Measurements from ENCODE around the gene PTPRM. TPM values are rescaled to one million over a fixed set of nuclear protein-coding genes. Genes with fewer than 3 reads are reported as not detected.

The PTPRM gene
- total and polyA plus RNA-seq, 4 donors: 9.2 to 23.0 (median 12.7) TPM

DNA sequence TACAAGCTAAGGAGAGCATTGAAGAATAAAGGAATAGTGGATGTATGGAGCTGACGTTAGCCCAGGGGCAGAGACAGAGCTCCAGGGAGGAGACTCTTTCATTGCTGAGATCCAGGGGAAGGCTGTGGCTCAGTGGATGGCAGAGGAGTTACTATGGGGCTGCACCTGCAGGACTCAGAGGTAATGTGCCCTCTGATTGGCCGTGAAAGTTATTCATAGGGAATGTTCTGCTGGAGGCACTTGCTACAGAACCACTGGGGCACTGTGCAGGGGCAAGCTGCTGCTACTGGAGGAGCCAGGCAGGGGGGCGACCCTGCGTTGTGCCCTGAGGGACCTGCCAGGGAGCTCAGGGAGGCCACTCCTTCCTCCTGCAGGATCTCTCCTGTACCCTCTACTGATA, 199.2 kb downstream of the PTPRM start:
- no peak overlapping the region for H3K27ac ChIP-seq (ENCODE audit: low read depth in 1 of 2, low read length in 2 of 2)

DNA sequence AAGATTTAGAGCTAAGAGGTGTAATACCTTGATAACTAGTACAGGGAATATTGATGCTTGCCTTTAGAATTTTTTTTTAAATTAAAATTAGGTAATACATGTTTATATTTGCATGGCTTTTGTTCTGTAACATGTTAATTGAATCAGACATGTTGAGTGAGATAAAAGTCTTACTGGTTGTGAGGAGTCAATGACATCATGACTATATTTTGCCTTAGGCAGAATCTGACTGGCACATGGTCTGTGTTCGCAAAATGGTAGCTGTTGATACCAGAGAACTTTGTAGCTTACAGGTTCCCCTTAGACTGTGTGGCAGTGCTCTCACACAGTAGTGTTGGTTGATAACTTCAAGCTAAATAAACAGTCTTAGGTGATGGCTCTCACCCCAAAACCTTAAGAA, 199.7 kb downstream of the PTPRM start:
- TF ChIP-seq GABPA (IDR thresholded peaks at IDR 0.05 in 1 of 2, conservative IDR thresholded peaks at IDR 0.05 in 1 of 2) (no peak), EGR1 (IDR thresholded peaks at IDR 0.05; ENCODE audit: low read depth in 2 of 2) (no peak), TAF1 (conservative IDR thresholded peaks at IDR 0.05) (no peak), HNF4G (IDR thresholded peaks at IDR 0.05) (no peak), HNF4A (conservative IDR thresholded peaks at IDR 0.05) (no peak), JUND (IDR thresholded peaks at IDR 0.05) (no peak), NR2F2 (IDR thresholded peaks at IDR 0.05) (no peak), FOXA1 (IDR thresholded peaks at IDR 0.05) (no peak), SP1 (IDR thresholded peaks at IDR 0.05) (no peak), RXRA (IDR thresholded peaks at IDR 0.05) (no peak), YY1 (IDR thresholded peaks at IDR 0.05) (no peak)
- TF ChIP-seq, protein P1, sequence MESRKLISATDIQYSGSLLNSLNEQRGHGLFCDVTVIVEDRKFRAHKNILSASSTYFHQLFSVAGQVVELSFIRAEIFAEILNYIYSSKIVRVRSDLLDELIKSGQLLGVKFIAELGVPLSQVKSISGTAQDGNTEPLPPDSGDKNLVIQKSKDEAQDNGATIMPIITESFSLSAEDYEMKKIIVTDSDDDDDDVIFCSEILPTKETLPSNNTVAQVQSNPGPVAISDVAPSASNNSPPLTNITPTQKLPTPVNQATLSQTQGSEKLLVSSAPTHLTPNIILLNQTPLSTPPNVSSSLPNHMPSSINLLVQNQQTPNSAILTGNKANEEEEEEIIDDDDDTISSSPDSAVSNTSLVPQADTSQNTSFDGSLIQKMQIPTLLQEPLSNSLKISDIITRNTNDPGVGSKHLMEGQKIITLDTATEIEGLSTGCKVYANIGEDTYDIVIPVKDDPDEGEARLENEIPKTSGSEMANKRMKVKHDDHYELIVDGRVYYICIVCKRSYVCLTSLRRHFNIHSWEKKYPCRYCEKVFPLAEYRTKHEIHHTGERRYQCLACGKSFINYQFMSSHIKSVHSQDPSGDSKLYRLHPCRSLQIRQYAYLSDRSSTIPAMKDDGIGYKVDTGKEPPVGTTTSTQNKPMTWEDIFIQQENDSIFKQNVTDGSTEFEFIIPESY (IDR thresholded peaks at IDR 0.05): no peak
- TF ChIP-seq, protein P2, sequence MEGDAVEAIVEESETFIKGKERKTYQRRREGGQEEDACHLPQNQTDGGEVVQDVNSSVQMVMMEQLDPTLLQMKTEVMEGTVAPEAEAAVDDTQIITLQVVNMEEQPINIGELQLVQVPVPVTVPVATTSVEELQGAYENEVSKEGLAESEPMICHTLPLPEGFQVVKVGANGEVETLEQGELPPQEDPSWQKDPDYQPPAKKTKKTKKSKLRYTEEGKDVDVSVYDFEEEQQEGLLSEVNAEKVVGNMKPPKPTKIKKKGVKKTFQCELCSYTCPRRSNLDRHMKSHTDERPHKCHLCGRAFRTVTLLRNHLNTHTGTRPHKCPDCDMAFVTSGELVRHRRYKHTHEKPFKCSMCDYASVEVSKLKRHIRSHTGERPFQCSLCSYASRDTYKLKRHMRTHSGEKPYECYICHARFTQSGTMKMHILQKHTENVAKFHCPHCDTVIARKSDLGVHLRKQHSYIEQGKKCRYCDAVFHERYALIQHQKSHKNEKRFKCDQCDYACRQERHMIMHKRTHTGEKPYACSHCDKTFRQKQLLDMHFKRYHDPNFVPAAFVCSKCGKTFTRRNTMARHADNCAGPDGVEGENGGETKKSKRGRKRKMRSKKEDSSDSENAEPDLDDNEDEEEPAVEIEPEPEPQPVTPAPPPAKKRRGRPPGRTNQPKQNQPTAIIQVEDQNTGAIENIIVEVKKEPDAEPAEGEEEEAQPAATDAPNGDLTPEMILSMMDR (IDR thresholded peaks at IDR 0.05; ENCODE audit: low read depth, low read length, missing input control): no peak
- TF ChIP-seq, protein P3, sequence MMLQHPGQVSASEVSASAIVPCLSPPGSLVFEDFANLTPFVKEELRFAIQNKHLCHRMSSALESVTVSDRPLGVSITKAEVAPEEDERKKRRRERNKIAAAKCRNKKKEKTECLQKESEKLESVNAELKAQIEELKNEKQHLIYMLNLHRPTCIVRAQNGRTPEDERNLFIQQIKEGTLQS (IDR thresholded peaks at IDR 0.05): no peak
- H3K27me3 ChIP-seq (ENCODE audit: control insufficient read depth in 4 of 4, insufficient read depth in 4 of 4, low read length in 3 of 4): no peaks in the 10 kb centered on the region
- DNase-seq (ENCODE audit: low spot score): no peak
- H3K27ac ChIP-seq (ENCODE audit: low read depth in 1 of 2, low read length in 2 of 2): no peak overlapping the region
- no peaks in the 10 kb centered on the region for H3K36me3 ChIP-seq (ENCODE audit: control insufficient read depth in 4 of 4, insufficient read depth in 3 of 4, low read depth in 1 of 4, low read length in 3 of 4)
- H3K4me3 ChIP-seq (ENCODE audit: low read depth in 1 of 3, low read length in 3 of 3): no peak overlapping the region
- H3K9me3 ChIP-seq (ENCODE audit: control insufficient read depth in 4 of 4, low read length in 3 of 4): no peaks in the 10 kb centered on the region
- no peak overlapping the region for H3K9ac ChIP-seq (ENCODE audit: low read depth in 1 of 2, low read length in 2 of 2)
- WGBS: 90% methylated on average over 1 of the region's 1 CpG
- H3K4me1 ChIP-seq (ENCODE audit: control insufficient read depth in 4 of 4, insufficient read depth in 4 of 4, low read length in 3 of 4): peaks cover 0 to 3% (median 1%) of the 10 kb centered on the region in 4 donors

More for the DNA sequence above, 199.2 kb downstream of the PTPRM start:
- WGBS: 92% methylated on average over 4 of the region's 4 CpGs
- TF ChIP-seq JUND (IDR thresholded peaks at IDR 0.05) (no peak), FOXA1 (IDR thresholded peaks at IDR 0.05) (no peak), FOXA2 (IDR thresholded peaks at IDR 0.05) (no peak), YY1 (IDR thresholded peaks at IDR 0.05) (no peak), NR2F2 (IDR thresholded peaks at IDR 0.05) (no peak), EGR1 (IDR thresholded peaks at IDR 0.05; ENCODE audit: low read depth in 2 of 2) (no peak), HNF4G (IDR thresholded peaks at IDR 0.05) (no peak), RAD21 (IDR thresholded peaks at IDR 0.05) (no peak)
- TF ChIP-seq, protein P2 (IDR thresholded peaks at IDR 0.05; ENCODE audit: low read depth, low read length, missing input control): no peak
- TF ChIP-seq, protein P4, sequence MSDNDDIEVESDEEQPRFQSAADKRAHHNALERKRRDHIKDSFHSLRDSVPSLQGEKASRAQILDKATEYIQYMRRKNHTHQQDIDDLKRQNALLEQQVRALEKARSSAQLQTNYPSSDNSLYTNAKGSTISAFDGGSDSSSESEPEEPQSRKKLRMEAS (IDR thresholded peaks at IDR 0.05): no peak
- no peak overlapping the region for H3K4me3 ChIP-seq (ENCODE audit: low read depth in 1 of 3, low read length in 3 of 3)
- no peaks in the 10 kb centered on the region for H3K36me3 ChIP-seq (ENCODE audit: control insufficient read depth in 4 of 4, insufficient read depth in 3 of 4, low read depth in 1 of 4, low read length in 3 of 4)
- no peak for DNase-seq (ENCODE audit: low spot score)
- no peaks in the 10 kb centered on the region for H3K9me3 ChIP-seq (ENCODE audit: control insufficient read depth in 4 of 4, low read length in 3 of 4)
- no peaks in the 10 kb centered on the region for H3K27me3 ChIP-seq (ENCODE audit: control insufficient read depth in 4 of 4, insufficient read depth in 4 of 4, low read length in 3 of 4)
- no peak overlapping the region for H3K9ac ChIP-seq (ENCODE audit: low read depth in 1 of 2, low read length in 2 of 2)
- peaks cover 0 to 3% (median 1%) of the 10 kb centered on the region in 4 donors for H3K4me1 ChIP-seq (ENCODE audit: control insufficient read depth in 4 of 4, insufficient read depth in 4 of 4, low read length in 3 of 4)
